GM13976 (cell line): Measurements from ENCODE around the gene ALG2.
A peak's percentile ranks its signal among the peaks of the same experiment; 100 is the strongest.

Experiments
- DNase-seq: peaks from one replicate; pipeline ENCODE4 v3.0.0; 2012; ENCODE audit warnings: low spot score
- in situ Hi-C: fragments of 300-500 bp; cut with MboI; formaldehyde crosslinking; loops from one replicate; pipeline ENCODE4 v1.12.0; 2022; ENCODE audit warnings: low sequenced_read_pairs, mixed read lengths, inconsistent platforms; ENCODE audit not compliant: unreplicated experiment
- TF ChIP-seq, protein P1 (sequence below): IDR thresholded peaks from 2 replicates; pipeline ENCODE4 v1.5.1; 2012; ENCODE audit warnings: borderline replicate concordance, mild to moderate bottlenecking; ENCODE audit not compliant: insufficient read depth; ENCODE audit errors: extremely low read depth, missing control alignments, control extremely low read depth

Gene ALG2

DNA sequence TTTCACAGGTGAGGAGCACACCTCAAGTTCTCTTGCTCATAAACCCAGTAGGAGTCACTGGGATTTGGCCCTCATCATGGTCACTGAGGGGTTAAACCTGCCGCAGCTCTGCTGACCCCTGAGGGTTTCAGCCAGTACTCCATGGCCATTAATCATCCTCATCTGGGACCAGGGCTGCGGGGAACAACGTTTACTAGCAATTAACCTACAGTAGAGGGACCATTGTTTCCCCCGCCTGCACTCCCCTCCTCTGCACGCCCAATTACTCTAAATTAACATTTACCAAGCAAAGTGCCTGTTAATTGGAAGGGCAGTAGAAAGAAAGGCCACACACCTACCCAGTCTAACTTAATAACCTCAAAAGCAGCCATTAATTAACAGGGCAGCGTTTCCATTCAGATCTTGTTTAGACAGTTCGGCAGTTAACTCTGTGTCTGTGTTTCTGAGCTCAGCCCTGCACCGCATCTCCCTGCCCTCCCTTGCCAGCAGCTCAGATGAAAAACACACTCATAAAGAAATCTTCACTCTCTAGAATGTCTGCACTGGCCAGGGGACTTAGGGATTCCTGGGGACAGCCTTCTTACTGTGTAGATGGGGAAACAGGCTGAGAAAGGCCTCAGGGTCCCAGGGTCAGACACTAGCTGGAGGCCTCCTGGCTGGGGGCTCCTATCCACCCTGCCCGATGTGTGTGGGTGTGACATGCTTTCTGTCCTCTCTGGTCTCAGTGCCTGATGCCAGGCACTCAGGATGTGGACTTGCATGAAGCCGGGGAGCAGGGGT, 51.6 kb downstream of the ALG2 start:
- TF ChIP-seq, protein P1, sequence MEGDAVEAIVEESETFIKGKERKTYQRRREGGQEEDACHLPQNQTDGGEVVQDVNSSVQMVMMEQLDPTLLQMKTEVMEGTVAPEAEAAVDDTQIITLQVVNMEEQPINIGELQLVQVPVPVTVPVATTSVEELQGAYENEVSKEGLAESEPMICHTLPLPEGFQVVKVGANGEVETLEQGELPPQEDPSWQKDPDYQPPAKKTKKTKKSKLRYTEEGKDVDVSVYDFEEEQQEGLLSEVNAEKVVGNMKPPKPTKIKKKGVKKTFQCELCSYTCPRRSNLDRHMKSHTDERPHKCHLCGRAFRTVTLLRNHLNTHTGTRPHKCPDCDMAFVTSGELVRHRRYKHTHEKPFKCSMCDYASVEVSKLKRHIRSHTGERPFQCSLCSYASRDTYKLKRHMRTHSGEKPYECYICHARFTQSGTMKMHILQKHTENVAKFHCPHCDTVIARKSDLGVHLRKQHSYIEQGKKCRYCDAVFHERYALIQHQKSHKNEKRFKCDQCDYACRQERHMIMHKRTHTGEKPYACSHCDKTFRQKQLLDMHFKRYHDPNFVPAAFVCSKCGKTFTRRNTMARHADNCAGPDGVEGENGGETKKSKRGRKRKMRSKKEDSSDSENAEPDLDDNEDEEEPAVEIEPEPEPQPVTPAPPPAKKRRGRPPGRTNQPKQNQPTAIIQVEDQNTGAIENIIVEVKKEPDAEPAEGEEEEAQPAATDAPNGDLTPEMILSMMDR: no peak
- in situ Hi-C loops: no loop called here
- no peak for DNase-seq

DNA sequence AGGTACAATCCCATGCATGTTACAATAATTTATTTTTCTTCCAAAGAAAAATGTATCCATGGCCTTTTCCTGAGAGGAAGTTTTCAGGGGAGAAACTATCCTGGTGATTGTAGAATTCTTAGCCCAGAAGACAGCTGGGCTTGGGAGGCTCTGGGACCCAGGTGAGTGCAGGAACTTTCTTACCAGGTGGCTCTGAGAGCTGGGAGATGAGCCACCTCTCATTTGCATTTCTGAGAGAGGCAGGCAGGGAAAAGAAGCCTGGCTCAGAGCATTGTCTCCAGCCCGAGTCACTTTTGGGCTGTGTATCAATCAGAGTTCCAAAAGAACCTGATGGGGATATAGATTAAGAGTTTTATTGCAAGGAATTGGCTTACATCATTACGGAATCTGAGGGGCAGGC, 52.7 kb downstream of the ALG2 start:
- no peak for DNase-seq
- TF ChIP-seq, protein P1: no peak
- in situ Hi-C loops: no loop called here

DNA sequence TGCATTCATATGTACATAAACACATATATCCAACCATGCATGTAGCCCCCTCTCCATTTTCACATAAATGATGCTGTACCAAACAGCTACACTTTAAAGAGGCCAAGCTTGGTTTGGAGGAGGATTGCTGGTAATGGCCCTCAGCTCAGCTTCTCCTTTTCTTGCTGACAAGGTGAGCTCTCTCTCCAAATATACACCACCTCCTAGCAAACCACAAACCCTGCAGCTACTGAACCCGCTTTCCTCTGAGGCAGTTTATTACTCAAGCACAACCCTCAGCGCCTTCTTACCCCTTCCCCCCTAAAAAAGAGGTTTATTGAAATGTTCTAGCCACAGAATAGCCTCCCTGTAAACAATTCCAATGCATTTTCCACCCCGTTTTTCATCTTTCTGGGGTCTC, 54.0 kb downstream of the ALG2 start:
- peak; percentile 37 for DNase-seq
- TF ChIP-seq, protein P1: no peak
- in situ Hi-C loops: no loop called here

DNA sequence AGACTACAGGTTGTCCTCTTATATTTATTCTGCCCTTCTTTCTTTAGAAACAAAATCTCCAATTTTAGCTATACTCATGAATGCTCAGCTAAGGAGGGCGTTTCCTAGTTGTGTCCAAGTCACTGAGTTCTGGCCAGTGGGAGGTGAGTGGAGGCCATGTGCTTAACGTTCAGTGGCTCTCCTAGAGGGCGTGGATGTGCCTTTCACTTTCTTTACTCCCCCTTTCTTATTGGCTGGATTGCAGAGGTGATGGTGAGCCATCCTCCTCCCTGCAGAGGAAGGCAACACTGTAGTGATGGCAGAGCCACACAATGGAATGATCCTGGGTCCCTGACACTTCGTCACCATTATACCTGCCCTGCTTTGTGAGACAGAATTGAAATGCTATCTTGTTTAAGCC, 54.6 kb downstream of the ALG2 start:
- in situ Hi-C loops: no loop called here
- TF ChIP-seq, protein P1: no peak
- no peak for DNase-seq
